ENCODE results near the gene CACNG4.

DNA sequence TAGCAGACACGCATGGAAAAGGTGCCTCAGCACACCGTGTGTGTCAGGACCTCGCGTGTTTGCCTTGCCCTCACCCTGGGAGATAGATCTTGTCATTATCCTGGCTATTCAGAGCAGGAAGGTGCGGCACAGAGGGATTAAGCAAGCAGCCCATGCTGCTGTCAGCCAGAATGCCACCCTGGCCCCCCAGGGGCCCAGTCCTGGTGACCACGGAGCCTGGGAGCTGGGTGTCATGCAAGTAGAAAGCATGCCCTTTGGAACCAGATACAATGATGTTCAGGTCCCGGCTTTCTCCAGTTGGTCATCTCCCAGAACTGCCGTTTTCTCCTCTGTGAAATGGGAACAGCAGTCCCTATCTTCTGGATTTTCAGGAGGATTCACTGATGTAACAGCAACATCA lies 29.9 kb downstream of the CACNG4 start:
- TF ChIP-seq, protein P1, sequence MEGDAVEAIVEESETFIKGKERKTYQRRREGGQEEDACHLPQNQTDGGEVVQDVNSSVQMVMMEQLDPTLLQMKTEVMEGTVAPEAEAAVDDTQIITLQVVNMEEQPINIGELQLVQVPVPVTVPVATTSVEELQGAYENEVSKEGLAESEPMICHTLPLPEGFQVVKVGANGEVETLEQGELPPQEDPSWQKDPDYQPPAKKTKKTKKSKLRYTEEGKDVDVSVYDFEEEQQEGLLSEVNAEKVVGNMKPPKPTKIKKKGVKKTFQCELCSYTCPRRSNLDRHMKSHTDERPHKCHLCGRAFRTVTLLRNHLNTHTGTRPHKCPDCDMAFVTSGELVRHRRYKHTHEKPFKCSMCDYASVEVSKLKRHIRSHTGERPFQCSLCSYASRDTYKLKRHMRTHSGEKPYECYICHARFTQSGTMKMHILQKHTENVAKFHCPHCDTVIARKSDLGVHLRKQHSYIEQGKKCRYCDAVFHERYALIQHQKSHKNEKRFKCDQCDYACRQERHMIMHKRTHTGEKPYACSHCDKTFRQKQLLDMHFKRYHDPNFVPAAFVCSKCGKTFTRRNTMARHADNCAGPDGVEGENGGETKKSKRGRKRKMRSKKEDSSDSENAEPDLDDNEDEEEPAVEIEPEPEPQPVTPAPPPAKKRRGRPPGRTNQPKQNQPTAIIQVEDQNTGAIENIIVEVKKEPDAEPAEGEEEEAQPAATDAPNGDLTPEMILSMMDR (IDR thresholded peaks at IDR 0.05 in 4 of 5, conservative IDR thresholded peaks at IDR 0.05 in 1 of 5) = no peak
- TF ChIP-seq POLR2A (IDR thresholded peaks at IDR 0.05) = no peak
